Cerebellar nuclear complex (tissue), 1 donor: ENCODE data around the gene FAT1.
A peak's percentile ranks its signal among the peaks of the same experiment; 100 is the strongest.
"Not testable (repeated sequence)": the region's sequence is repeated elsewhere in the genome, so short reads cannot be mapped to it uniquely, and the experiment has no call there.

ENCODE experiments used
- DNase-seq, 2 experiments: peaks; one replicate each; lab custom pipeline; 2025; lab: John Stamatoyannopoulos, UW

FAT1 gene

GRCh38 chr4:186698028-186698427 is 25.6 kb downstream of the FAT1 start:
- no peak for DNase-seq

GRCh38 chr4:186695392-186695791 is 28.3 kb downstream of the FAT1 start:
- no peak for DNase-seq

GRCh38 chr4:186693894-186694293 is 29.8 kb downstream of the FAT1 start:
- no peak for DNase-seq

GRCh38 chr4:186693159-186693815 is 30.4 kb downstream of the FAT1 start:
- no peak for DNase-seq

GRCh38 chr4:186691396-186691795 is 32.3 kb downstream of the FAT1 start:
- DNase-seq, result no peak

- no peak for DNase-seq
These were observed 34.2 kb downstream of the FAT1 start for GRCh38 chr4:186689476-186689875.

- no peak for DNase-seq
These were observed 35.3 kb downstream of the FAT1 start for GRCh38 chr4:186688150-186688943.

GRCh38 chr4:186687265-186687664 is 36.4 kb downstream of the FAT1 start:
- DNase-seq, result no peak

GRCh38 chr4:186685767-186686183 is 37.9 kb downstream of the FAT1 start:
- DNase-seq, result no peak

GRCh38 chr4:186684889-186685309 is 38.8 kb downstream of the FAT1 start:
- no peak for DNase-seq

GRCh38 chr4:186684220-186684619 is 39.4 kb downstream of the FAT1 start:
- DNase-seq, result no peak

- DNase-seq, result no peak
These were observed 43.0 kb downstream of the FAT1 start for GRCh38 chr4:186680641-186681040.

GRCh38 chr4:186676531-186677161 is 47.0 kb downstream of the FAT1 start:
- DNase-seq, result no peak

- DNase-seq, result no peak
These were observed 53.9 kb downstream of the FAT1 start for GRCh38 chr4:186669735-186670134.

- DNase-seq, result peak in 1 of 2 experiments; percentile 12
These were observed 54.4 kb downstream of the FAT1 start for GRCh38 chr4:186669159-186669731.

- DNase-seq, result no peak
These were observed 56.9 kb downstream of the FAT1 start for GRCh38 chr4:186666750-186667149.

GRCh38 chr4:186666252-186666651 is 57.4 kb downstream of the FAT1 start:
- no peak for DNase-seq

GRCh38 chr4:186660403-186660802 is 63.3 kb downstream of the FAT1 start:
- no peak for DNase-seq

- DNase-seq, result no peak
These were observed 63.7 kb downstream of the FAT1 start for GRCh38 chr4:186659935-186660334.

- not testable (repeated sequence) for DNase-seq
These were observed 64.2 kb downstream of the FAT1 start for GRCh38 chr4:186659456-186659855.

GRCh38 chr4:186658657-186659056 is 65.0 kb downstream of the FAT1 start:
- no peak for DNase-seq

GRCh38 chr4:186657764-186658163 is 65.9 kb downstream of the FAT1 start:
- DNase-seq, result no peak

GRCh38 chr4:186653969-186654368 is 69.7 kb downstream of the FAT1 start:
- DNase-seq, result no peak
